ENCODE measurements around the gene GPSM1. TPM values are rescaled to one million over a fixed set of nuclear protein-coding genes. Genes with fewer than 3 reads are reported as not detected.

Gene GPSM1
- total RNA-seq, 4 donors from 2014 or later = 10.0 to 14.9 (median 13.0) TPM

DNA sequence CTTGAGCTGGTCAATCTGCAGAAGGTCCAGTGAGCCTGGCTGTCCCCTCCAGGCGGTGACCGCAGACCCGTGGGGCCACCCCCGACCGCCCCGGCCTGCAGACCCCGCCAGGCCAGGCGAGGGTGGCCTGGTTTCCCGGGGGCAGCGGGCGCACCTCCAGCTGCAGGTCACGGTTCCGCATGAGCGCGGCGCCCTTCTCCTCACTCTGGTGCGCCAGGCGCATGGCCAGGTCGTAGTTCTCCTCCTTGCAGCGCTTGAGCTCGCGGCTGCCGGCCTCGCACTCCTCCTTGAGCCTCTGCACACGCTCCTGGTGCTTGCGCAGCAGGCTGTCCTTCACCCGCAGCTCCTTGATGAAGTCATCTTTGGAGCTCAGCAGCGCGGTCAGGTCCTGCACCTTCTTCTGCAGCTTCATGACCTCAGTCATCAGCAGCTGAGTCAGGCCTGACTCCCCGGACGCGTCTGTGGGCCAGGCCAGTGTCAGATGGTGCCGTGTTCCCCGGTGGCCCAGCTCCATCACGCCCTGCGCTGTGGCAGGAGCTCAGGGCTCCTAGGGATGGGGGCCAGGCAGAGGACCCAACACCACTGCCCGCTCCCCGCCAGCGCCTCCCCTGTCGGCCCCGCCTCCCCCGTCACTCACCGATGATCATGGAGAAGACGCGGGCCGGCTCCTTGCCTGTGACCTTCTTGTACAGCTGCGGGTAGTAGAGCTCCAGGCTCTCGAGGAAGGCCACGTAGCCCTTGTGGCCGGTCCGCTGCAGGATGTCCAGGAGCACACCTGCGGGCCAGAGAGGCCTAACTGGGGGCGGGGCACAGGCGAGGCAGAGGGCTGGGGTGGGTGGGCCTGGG, 43.6 kb downstream of the GPSM1 start:
- Histone ChIP-seq H3K4me3 (no peak overlapping the region), H3K36me3 (no peaks in the 10 kb centered on the region), H3K9me3 (no peaks in the 10 kb centered on the region), H3K4me1 (peaks cover 0 to 12% (median 0%) of the 10 kb centered on the region in 3 donors), H3K27me3 (peaks cover 15% of the 10 kb centered on the region), H3K27ac (no peak overlapping the region)
- ATAC-seq = no peak
- WGBS, 2 donors (ENCODE audit: low coverage in 1 of 2) = no CpG with 5 or more reads among the region's 54 CpGs
- TF ChIP-seq POLR2A (IDR thresholded peaks at IDR 0.05) = no peak
- no peak for TF ChIP-seq CTCF (IDR thresholded peaks at IDR 0.05)
- no peak for TF ChIP-seq EP300 (IDR thresholded peaks at IDR 0.05)
- TF ChIP-seq POLR2AphosphoS5 (IDR thresholded peaks at IDR 0.05) = no peak

GRCh38 chr9:136371533-136371880, 44.2 kb downstream of the GPSM1 start:
- Histone ChIP-seq H3K4me3 (no peak overlapping the region), H3K9me3 (no peaks in the 10 kb centered on the region), H3K4me1 (peaks cover 0 to 12% (median 0%) of the 10 kb centered on the region in 3 donors), H3K27ac (no peak overlapping the region), H3K36me3 (no peaks in the 10 kb centered on the region), H3K27me3 (peaks cover 12% of the 10 kb centered on the region)
- no peak for ATAC-seq
- WGBS, 2 donors (ENCODE audit: low coverage in 1 of 2) = no CpG with 5 or more reads among the region's 13 CpGs
- TF ChIP-seq EP300 (IDR thresholded peaks at IDR 0.05) = no peak

GRCh38 chr9:136372006-136372405, 44.7 kb downstream of the GPSM1 start:
- H3K9me3 ChIP-seq = no peaks in the 10 kb centered on the region
- peaks cover 0 to 12% (median 0%) of the 10 kb centered on the region in 3 donors for H3K4me1 ChIP-seq
- H3K36me3 ChIP-seq = no peaks in the 10 kb centered on the region
- H3K27me3 ChIP-seq = peaks cover 7% of the 10 kb centered on the region
- no peak for ATAC-seq
- 60% methylated on average over 1 of the region's 21 CpGs; no CpG with 5 or more reads in 1 of the 2 donors for WGBS, 2 donors (ENCODE audit: low coverage in 1 of 2)
- H3K27ac ChIP-seq = no peak overlapping the region
- no peak for TF ChIP-seq EP300 (IDR thresholded peaks at IDR 0.05)
- no peak for TF ChIP-seq CTCF (IDR thresholded peaks at IDR 0.05)
- TF ChIP-seq POLR2AphosphoS5 (IDR thresholded peaks at IDR 0.05) = no peak
- no peak for TF ChIP-seq POLR2A (IDR thresholded peaks at IDR 0.05)
- H3K4me3 ChIP-seq = no peak overlapping the region

DNA sequence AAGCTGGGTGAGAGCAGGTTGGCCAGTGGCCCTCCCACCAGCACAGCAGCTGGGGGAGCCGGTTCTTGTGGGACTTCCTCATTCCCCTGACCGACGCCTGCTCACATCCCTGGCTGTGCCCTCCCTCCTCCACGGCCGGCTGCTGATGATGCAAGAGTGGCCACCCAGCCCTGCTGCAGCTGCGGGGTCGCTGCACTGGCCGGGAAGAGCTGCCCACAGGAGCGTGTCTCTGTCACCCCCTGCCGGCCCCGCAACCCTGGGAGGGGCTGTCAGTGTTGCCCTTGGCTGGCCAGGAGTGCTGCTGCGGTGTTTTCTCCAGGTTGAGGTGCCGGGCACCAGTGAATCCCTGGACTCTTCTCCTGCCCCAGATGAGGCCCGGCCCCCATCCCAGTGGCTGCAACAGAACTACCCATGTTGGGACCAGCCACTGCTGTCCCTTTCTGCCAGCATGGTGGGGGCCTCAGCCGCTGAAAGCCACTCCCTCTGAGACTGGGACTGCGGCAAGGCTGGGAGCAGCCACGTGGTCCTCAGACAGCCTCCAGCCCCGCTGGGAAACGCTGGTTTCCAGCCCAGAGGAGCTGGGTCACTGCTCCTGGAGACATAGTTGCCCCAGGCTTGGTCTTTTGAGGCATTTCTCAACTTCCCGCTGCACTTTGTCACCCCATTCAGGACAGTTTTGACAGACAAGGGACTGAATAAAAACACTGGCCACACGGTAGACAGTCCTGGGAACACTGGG, 45.4 kb downstream of the GPSM1 start:
- peaks cover 0 to 12% (median 0%) of the 10 kb centered on the region in 3 donors for H3K4me1 ChIP-seq
- ATAC-seq = peak; percentile 77
- no peaks in the 10 kb centered on the region for H3K27me3 ChIP-seq
- 40 to 49% methylated on average over 3 to 5 of the region's 21 CpGs for WGBS, 2 donors (ENCODE audit: low coverage in 1 of 2)
- H3K9me3 ChIP-seq = no peaks in the 10 kb centered on the region
- H3K27ac ChIP-seq = no peak overlapping the region
- no peak for TF ChIP-seq CTCF (IDR thresholded peaks at IDR 0.05)
- no peak for TF ChIP-seq POLR2AphosphoS5 (IDR thresholded peaks at IDR 0.05)
- no peak for TF ChIP-seq POLR2A (IDR thresholded peaks at IDR 0.05)
- no peak for TF ChIP-seq EP300 (IDR thresholded peaks at IDR 0.05)
- peak overlapping the region in 1 of 2 donors; percentile 34 for H3K4me3 ChIP-seq
- H3K36me3 ChIP-seq = no peaks in the 10 kb centered on the region

GRCh38 chr9:136373300-136374182, 46.2 kb downstream of the GPSM1 start, which contains the start of gene CARD9:
TSS of gene CARD9 (minus strand) at chr9:136373669. CDS start at chr9:136372078, 1,591 bp downstream.
- WGBS, 2 donors (ENCODE audit: low coverage in 1 of 2) = 57 to 67% methylated on average over 3 to 8 of the region's 27 CpGs

More at GRCh38 chr9:136373300-136374182, 46.2 kb downstream of the GPSM1 start, which contains the start of gene CARD9:
- peak; percentile 24 for ATAC-seq
- H3K27ac ChIP-seq = no peak within 1 kb of the TSS
- H3K27me3 ChIP-seq = no peaks in the 10 kb centered on the region
- peak within 1 kb of the TSS in 1 of 2 donors; percentile 34 for H3K4me3 ChIP-seq
- peaks cover 0 to 12% (median 0%) of the 10 kb centered on the region in 3 donors for H3K4me1 ChIP-seq
- TF ChIP-seq EP300 (IDR thresholded peaks at IDR 0.05) (no peak), CTCF (IDR thresholded peaks at IDR 0.05) (no peak), POLR2A (IDR thresholded peaks at IDR 0.05) (no peak), POLR2AphosphoS5 (IDR thresholded peaks at IDR 0.05) (no peak)
- peaks cover 0 to 7% of the 10 kb centered on the region in 2 donors for H3K36me3 ChIP-seq
- no peaks in the 10 kb centered on the region for H3K9me3 ChIP-seq
